AG09319 (cell line): ENCODE results near the gene SHISAL1.

Experiments used
- DNase-seq: peaks from one replicate; pipeline ENCODE4 v3.0.0-alpha.2; 2010; ENCODE audit warnings: low read depth; ENCODE audit errors: extremely low read depth
- TF ChIP-seq, protein P1 (sequence below): IDR thresholded peaks from 2 replicates; pipeline ENCODE4 v1.5.1; 2011; ENCODE audit warnings: low read depth, mild to moderate bottlenecking, inconsistent platforms, low read length, moderate library complexity

Gene SHISAL1

DNA sequence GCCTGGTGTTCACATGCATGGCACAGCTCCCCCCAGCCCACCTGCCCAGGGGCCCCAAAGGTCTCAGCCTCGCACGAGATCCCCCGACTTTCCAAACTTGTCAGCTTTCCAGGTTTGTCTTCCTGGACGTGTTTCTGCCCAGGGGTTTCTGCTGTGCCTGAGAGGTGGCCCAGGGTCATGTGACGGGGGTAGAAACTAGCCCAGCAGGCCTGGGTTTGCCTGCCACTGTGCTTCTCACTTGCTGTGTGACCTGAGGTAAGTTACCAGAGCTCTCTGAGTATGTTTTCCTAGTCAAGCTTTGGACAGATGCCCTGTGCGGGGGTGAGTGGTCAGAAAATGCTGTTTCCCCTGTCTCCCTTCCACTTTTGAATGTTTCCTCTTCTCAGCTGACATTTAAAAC, 38.3 kb upstream of the SHISAL1 start:
- TF ChIP-seq, protein P1, sequence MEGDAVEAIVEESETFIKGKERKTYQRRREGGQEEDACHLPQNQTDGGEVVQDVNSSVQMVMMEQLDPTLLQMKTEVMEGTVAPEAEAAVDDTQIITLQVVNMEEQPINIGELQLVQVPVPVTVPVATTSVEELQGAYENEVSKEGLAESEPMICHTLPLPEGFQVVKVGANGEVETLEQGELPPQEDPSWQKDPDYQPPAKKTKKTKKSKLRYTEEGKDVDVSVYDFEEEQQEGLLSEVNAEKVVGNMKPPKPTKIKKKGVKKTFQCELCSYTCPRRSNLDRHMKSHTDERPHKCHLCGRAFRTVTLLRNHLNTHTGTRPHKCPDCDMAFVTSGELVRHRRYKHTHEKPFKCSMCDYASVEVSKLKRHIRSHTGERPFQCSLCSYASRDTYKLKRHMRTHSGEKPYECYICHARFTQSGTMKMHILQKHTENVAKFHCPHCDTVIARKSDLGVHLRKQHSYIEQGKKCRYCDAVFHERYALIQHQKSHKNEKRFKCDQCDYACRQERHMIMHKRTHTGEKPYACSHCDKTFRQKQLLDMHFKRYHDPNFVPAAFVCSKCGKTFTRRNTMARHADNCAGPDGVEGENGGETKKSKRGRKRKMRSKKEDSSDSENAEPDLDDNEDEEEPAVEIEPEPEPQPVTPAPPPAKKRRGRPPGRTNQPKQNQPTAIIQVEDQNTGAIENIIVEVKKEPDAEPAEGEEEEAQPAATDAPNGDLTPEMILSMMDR: no peak
- no peak for DNase-seq

DNA sequence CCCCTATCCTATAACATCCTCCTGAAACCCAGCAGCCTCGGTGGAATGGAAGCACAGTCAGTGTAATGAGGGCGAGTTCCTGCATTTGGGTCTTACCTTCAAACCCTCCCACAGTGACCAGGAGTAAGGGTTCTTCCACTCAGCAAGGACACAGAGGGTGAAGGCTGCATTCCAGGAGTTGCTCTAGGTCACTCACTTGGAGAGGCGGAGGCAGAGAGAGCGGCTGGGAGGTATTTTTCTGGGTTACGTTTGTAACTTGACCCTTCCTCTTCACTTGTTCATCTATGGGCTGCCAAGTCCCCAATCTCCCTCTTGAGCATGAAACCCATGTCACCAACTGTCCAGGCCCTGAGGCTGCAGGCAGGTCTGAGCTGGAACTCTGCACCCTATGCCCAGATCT, 36.8 kb upstream of the SHISAL1 start:
- TF ChIP-seq, protein P1: no peak
- DNase-seq: no peak

GRCh38 chr22:44348971-44349560, 36.3 kb upstream of the SHISAL1 start:
- no peak for DNase-seq
- TF ChIP-seq, protein P1: no peak; the same call in 1 of the 2 replicates

DNA sequence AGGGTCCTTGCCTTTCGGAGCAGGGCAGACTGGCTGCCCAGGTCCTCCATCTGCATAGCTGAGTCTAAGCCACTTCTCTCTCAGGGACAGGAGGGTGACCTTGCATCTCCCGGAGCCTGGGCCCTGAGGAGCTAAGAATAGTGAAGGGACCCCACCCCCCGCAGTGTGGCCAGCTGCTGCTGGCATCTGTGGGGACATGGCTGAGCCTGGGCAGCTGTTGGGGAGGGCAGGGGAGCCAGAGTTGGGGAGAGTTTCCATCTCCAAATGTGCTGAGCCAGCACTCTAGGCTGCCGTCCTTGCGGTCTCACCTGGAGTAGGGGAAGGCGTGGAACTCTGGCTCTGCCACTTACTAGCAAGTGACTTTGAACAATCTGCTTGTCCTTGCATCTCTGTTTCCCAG, 34.8 kb upstream of the SHISAL1 start:
- TF ChIP-seq, protein P1: no peak
- DNase-seq: no peak

DNA sequence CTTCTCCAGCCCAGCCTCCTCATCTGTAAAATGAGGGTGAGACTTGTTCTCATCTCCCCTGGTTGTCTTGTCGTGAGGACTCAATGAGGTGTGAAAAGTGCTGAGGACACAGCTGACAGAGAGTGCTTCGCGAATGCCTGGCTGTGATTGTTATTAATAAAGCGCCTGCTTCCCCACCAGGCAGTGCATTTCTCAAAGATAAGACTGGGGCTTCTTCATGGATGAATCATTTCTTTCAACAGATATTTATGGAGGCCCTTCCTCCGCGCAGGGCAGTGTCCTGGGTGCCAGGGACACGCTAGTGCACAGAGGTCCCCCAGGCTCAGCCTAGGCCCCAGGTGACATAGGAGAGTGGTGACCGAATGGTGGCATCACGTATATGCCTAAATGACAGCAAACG, 34.3 kb upstream of the SHISAL1 start:
- no peak for DNase-seq
- TF ChIP-seq, protein P1: no peak

GRCh38 chr22:44345872-44346271, 33.1 kb upstream of the SHISAL1 start:
- DNase-seq: no peak

GRCh38 chr22:44344407-44344806, 31.7 kb upstream of the SHISAL1 start:
- DNase-seq: no peak
- TF ChIP-seq, protein P1: no peak

More at GRCh38 chr22:44345872-44346271, 33.1 kb upstream of the SHISAL1 start:
- TF ChIP-seq, protein P1: no peak
